Muscle layer of duodenum (tissue), 2 donors: ENCODE data around the gene MYO1G.

Experiments used
- H3K27ac ChIP-seq: one replicate; pipeline ENCODE4 v1.7.0; 2013; ENCODE audit warnings: mild to moderate bottlenecking, low read length
- H3K27me3 ChIP-seq: one replicate; pipeline ENCODE4 v1.7.0; 2013; ENCODE audit warnings: low read depth, mild to moderate bottlenecking, control low read depth, low read length
- H3K36me3 ChIP-seq, 2 donors: one replicate each; pipeline ENCODE4 v1.7.0; 2013; ENCODE audit warnings: low read length in 2 of 2, control low read depth in 1 of 2, mild to moderate bottlenecking in 1 of 2; ENCODE audit not compliant: insufficient read depth in 2 of 2, control insufficient read depth in 1 of 2
- H3K4me1 ChIP-seq, 2 donors: one replicate each; pipeline ENCODE4 v1.7.0; 2013; ENCODE audit warnings: low read length in 2 of 2, mild to moderate bottlenecking in 2 of 2, control low read depth in 1 of 2, moderate library complexity in 1 of 2; ENCODE audit not compliant: insufficient read depth in 2 of 2, control insufficient read depth in 1 of 2
- H3K4me3 ChIP-seq, 2 donors: one replicate each; pipeline ENCODE4 v1.7.0; 2013; ENCODE audit warnings: low read length in 2 of 2, low read depth in 1 of 2, mild to moderate bottlenecking in 1 of 2
- H3K9me3 ChIP-seq, 2 donors: one replicate each; pipeline ENCODE4 v1.7.0; 2013; ENCODE audit warnings: low read length in 2 of 2, control low read depth in 1 of 2, mild to moderate bottlenecking in 1 of 2; ENCODE audit not compliant: control insufficient read depth in 1 of 2
- donor health status: healthy.

The MYO1G gene

DNA sequence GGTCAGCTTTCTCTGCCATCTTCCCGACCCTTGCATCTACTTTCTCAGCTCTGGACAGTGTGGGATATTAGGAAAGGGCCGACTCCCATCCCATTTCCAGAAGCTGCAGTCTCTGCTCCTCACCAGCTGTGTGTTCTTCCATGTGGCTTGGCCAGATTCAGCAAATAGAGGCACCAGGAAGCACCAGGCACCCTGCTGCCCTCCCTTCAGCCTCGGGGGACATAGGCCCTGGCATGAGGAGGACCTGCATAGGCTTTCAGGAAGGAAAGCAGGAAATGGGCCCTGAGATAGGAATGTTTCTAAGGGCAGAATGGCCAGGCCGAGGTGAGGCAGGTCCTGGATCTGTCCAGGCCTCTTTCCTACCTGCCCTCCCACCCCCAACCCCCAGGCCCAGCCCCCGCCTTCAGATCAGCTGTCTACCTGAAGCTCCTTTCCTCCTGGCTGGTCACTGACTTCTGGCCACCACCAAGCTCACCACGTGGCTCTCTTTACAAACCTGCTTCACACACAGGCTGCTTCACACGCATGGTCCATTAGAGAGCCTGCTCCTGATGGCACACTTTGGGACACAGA lies 66.0 kb downstream of the MYO1G start:
- H3K4me3 ChIP-seq: no peak overlapping the region
- no peak overlapping the region for H3K27ac ChIP-seq

More for the DNA sequence above, 66.0 kb downstream of the MYO1G start:
- Histone ChIP-seq H3K9me3 (no peaks in the 10 kb centered on the region), H3K27me3 (no peaks in the 10 kb centered on the region), H3K36me3 (no peaks in the 10 kb centered on the region), H3K4me1 (peaks cover 0 to 3% of the 10 kb centered on the region in 2 donors)
